ENCODE results near the gene RAB27A.

Gene RAB27A

DNA sequence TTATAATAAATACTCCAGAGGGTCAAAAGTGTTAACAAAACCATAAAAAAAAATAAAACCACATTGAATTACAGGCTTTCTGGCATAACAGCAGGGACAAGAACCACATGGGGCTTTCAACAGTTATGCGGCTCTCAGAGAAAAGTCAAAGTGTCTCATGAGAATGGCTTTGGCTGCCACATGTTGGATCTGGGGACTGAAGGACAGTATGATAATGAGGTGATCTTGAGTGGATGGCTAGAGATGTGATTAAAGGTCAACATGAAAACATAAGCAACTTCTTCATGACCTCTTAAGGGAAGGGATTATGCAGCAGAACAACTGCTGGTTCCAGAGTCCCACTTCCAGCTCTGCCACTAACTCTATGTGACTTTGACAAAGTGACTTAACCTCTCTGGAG is 5.2 kb downstream of the RAB27A start:
- Histone ChIP-seq H3K79me2 (ENCODE audit: insufficient read depth, low read length) (no peaks in the 10 kb centered on the region), H3K9me3 (ENCODE audit: insufficient read depth, low read length) (no peaks in the 10 kb centered on the region), H3K9me2 (replicated peaks; ENCODE audit: insufficient read depth, low read length) (no peaks in the 10 kb centered on the region), H4K20me1 (ENCODE audit: low read depth, low read length) (no peaks in the 10 kb centered on the region), H3F3A (ENCODE audit: insufficient read depth) (no peaks in the 10 kb centered on the region), H3K27me3 (ENCODE audit: low read length) (no peaks in the 10 kb centered on the region), H3K9ac (ENCODE audit: low read length) (no peak overlapping the region), H3K36me3 (ENCODE audit: low read length) (no peaks in the 10 kb centered on the region), H3K27ac (ENCODE audit: low read depth, low read length) (no peak overlapping the region), H3K4me3 (ENCODE audit: insufficient read depth, low read length, poor library complexity, severe bottlenecking) (no peak overlapping the region), H3K4me2 (ENCODE audit: low read depth, low read length, poor library complexity, severe bottlenecking) (no peak overlapping the region), H2AFZ (ENCODE audit: low read depth, low read length, severe bottlenecking) (no peak overlapping the region)
- TF ChIP-seq, protein P1, sequence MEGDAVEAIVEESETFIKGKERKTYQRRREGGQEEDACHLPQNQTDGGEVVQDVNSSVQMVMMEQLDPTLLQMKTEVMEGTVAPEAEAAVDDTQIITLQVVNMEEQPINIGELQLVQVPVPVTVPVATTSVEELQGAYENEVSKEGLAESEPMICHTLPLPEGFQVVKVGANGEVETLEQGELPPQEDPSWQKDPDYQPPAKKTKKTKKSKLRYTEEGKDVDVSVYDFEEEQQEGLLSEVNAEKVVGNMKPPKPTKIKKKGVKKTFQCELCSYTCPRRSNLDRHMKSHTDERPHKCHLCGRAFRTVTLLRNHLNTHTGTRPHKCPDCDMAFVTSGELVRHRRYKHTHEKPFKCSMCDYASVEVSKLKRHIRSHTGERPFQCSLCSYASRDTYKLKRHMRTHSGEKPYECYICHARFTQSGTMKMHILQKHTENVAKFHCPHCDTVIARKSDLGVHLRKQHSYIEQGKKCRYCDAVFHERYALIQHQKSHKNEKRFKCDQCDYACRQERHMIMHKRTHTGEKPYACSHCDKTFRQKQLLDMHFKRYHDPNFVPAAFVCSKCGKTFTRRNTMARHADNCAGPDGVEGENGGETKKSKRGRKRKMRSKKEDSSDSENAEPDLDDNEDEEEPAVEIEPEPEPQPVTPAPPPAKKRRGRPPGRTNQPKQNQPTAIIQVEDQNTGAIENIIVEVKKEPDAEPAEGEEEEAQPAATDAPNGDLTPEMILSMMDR (IDR thresholded peaks at IDR 0.05; ENCODE audit: insufficient read depth, low read length, poor library complexity, severe bottlenecking): no peak
- no peak for TF ChIP-seq EZH2phosphoT487 (conservative IDR thresholded peaks at IDR 0.05; ENCODE audit: low read length)

DNA sequence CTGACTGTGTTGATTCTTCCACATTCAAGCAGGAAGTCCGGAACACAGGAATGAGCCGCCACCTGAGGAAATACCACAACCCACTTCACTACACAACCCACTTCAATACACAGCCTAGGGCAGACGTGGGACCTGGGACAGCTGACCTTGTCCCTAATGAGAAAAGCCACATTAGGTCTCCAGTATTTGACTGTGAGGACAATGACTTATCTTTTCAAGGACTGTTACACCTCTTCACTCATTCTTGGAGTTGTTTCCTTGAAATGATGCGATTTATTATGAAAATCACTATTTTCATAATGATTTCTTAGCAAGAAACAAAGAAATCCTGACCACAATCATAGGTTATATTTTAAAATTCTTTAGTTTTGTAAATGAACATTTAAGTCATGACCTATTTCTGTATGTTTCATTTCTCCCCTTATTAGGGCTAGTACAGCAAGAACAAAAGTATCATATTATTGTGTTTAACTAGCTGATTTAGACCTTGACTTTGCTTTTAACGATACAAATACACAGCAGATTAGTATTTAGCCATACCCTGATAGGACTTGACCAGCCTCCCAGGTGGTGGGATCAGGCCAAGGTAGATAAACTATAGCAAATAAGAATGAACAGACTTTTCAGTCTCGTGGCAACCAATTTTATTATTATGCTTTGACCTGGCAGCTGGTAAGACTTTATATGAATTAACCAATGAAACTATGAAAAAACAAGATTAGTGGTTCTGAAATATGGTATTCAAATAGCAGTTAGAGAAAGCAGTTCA is 6.0 kb downstream of the RAB27A start:
- no peak overlapping the region for H2AFZ ChIP-seq (ENCODE audit: low read depth, low read length, severe bottlenecking)
- no peaks in the 10 kb centered on the region for H3K9me2 ChIP-seq (replicated peaks; ENCODE audit: insufficient read depth, low read length)
- H3K9me3 ChIP-seq (ENCODE audit: insufficient read depth, low read length): no peaks in the 10 kb centered on the region
- no peaks in the 10 kb centered on the region for H4K20me1 ChIP-seq (ENCODE audit: low read depth, low read length)
- no peaks in the 10 kb centered on the region for H3K79me2 ChIP-seq (ENCODE audit: insufficient read depth, low read length)
- no peaks in the 10 kb centered on the region for H3K27me3 ChIP-seq (ENCODE audit: low read length)
- TF ChIP-seq, protein P1 (IDR thresholded peaks at IDR 0.05; ENCODE audit: insufficient read depth, low read length, poor library complexity, severe bottlenecking): no peak
- no peak for TF ChIP-seq EZH2phosphoT487 (conservative IDR thresholded peaks at IDR 0.05; ENCODE audit: low read length)
- H3K27ac ChIP-seq (ENCODE audit: low read depth, low read length): no peak overlapping the region
- no peaks in the 10 kb centered on the region for H3K36me3 ChIP-seq (ENCODE audit: low read length)
- no peak overlapping the region for H3K9ac ChIP-seq (ENCODE audit: low read length)
- H3F3A ChIP-seq (ENCODE audit: insufficient read depth): no peaks in the 10 kb centered on the region
- H3K4me3 ChIP-seq (ENCODE audit: insufficient read depth, low read length, poor library complexity, severe bottlenecking): no peak overlapping the region
- H3K4me2 ChIP-seq (ENCODE audit: low read depth, low read length, poor library complexity, severe bottlenecking): no peak overlapping the region

DNA sequence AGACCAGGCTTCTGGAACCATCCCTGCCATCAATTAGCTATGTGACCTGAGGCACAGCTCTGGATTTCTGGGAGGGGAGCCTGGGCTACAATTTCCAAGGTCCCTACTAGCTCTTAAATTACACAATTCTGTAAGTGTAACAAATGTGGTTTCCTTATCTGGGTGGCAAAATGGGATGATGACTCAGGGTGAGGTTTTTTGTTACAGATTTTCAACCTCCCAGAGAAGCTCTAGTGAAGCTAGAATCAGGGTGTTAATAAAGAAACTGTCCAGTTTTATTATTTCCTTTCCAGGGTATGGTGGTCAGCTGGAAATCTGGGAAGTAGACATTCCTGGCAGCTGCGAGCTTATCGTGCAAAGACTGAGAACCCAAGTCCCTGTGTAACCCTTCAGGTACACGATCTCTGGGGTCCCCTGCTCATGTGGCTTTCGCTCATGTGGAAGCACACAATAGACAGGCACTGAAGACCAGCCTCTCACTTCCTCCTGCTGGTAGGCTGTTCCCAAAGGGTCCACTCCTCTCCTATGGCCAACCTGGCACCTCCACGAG is 7.3 kb downstream of the RAB27A start:
- Histone ChIP-seq H3K79me2 (ENCODE audit: insufficient read depth, low read length) (no peaks in the 10 kb centered on the region), H3F3A (ENCODE audit: insufficient read depth) (no peaks in the 10 kb centered on the region), H3K4me2 (ENCODE audit: low read depth, low read length, poor library complexity, severe bottlenecking) (no peak overlapping the region)

More for the DNA sequence above, 7.3 kb downstream of the RAB27A start:
- Histone ChIP-seq H3K27me3 (ENCODE audit: low read length) (no peaks in the 10 kb centered on the region), H3K36me3 (ENCODE audit: low read length) (no peaks in the 10 kb centered on the region), H2AFZ (ENCODE audit: low read depth, low read length, severe bottlenecking) (no peak overlapping the region), H4K20me1 (ENCODE audit: low read depth, low read length) (no peaks in the 10 kb centered on the region), H3K9me2 (replicated peaks; ENCODE audit: insufficient read depth, low read length) (no peaks in the 10 kb centered on the region), H3K9ac (ENCODE audit: low read length) (no peak overlapping the region), H3K9me3 (ENCODE audit: insufficient read depth, low read length) (no peaks in the 10 kb centered on the region), H3K27ac (ENCODE audit: low read depth, low read length) (no peak overlapping the region), H3K4me3 (ENCODE audit: insufficient read depth, low read length, poor library complexity, severe bottlenecking) (no peak overlapping the region)
- TF ChIP-seq, protein P1 (IDR thresholded peaks at IDR 0.05; ENCODE audit: insufficient read depth, low read length, poor library complexity, severe bottlenecking): no peak
- TF ChIP-seq EZH2phosphoT487 (conservative IDR thresholded peaks at IDR 0.05; ENCODE audit: low read length): no peak

Measured in SU-DHL-6 (cell line).